ENCODE measurements around the gene ZBTB45. TPM values are rescaled to one million over a fixed set of nuclear protein-coding genes. Genes with fewer than 3 reads are reported as not detected.

ZBTB45 gene
- total RNA-seq, 4 donors from 2014 or later = 13.3 to 30.5 (median 18.4) TPM

DNA sequence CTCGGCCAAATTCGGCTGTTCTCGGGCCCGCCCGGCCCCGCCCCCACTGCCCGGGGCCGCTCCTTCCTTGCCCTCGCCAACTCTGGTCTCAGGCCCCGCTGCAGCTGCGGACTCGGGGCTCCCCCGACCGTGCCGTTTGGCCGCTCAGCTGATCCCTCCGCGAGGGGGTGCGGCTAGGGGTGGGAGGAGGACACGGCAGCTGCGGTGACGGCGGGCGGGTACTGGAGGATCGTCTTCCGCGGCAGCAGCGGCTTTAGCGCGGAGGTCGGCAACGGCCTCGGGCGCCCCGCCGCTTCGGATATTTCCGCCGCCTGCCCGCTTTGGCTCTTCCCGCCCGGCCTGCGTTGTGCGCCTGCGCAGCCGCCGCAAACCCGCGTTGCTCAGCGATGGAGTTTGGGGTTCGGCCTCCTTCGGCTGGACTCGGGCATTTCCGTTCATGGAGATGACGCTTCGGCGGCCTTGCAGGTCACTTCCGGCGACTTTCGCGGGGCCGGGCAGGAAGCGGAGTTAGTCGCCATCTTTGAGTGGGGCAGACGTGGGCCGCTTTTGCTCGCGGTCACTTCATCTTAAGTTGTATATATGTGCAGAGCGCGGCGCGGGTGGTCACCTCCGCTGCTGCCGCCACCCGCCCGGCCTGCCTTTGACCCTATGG lies 39.1 kb upstream of the ZBTB45 start:
- H3K4me3 ChIP-seq (ENCODE audit: low read depth, poor library complexity, severe bottlenecking) = peak overlapping the region; percentile 61
- TF ChIP-seq POLR2A (IDR thresholded peaks at IDR 0.05) = no peak
- TF ChIP-seq, protein P1, sequence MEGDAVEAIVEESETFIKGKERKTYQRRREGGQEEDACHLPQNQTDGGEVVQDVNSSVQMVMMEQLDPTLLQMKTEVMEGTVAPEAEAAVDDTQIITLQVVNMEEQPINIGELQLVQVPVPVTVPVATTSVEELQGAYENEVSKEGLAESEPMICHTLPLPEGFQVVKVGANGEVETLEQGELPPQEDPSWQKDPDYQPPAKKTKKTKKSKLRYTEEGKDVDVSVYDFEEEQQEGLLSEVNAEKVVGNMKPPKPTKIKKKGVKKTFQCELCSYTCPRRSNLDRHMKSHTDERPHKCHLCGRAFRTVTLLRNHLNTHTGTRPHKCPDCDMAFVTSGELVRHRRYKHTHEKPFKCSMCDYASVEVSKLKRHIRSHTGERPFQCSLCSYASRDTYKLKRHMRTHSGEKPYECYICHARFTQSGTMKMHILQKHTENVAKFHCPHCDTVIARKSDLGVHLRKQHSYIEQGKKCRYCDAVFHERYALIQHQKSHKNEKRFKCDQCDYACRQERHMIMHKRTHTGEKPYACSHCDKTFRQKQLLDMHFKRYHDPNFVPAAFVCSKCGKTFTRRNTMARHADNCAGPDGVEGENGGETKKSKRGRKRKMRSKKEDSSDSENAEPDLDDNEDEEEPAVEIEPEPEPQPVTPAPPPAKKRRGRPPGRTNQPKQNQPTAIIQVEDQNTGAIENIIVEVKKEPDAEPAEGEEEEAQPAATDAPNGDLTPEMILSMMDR (IDR thresholded peaks at IDR 0.05) = no peak
- intact Hi-C loops (cut with DNase I; ENCODE audit: low total_unique reads) = no loop called here
- DNase-seq (ENCODE audit: low spot score in 2 of 2) = peak; percentile 99 to 100
- WGBS, 2 donors = 0% methylated on average over 21 to 61 of the region's 76 CpGs

DNA sequence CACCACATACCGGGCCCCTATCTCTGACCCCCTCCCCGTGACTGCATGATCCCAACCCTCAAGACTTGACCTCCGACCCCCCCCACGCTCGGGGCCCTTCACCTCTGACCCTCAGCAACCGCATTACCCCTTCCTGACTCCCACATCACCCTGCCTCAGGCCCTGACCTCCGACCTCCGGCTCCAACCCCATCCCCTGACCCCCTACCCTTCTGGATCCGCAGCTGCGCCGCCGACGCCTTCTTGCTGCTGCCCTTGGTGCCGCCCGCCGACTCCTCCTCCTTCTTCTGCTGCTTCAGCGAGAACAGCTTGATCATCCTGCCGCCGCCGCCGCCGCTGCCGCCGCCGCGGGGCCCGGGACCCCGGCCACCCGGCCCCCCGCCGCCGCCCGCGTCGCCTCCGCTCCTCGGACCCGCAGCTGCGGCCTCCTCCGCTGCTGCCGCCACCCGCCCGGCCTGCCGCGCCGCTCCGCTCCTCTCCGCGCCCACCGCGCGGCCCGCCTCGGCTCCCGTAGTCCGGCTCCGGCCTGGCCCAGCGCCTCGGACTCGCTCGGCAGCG lies 38.5 kb upstream of the ZBTB45 start, which contains the start of gene UBE2M:
UBE2M (minus strand) TSS at position 546 of the 557 bp plus-strand sequence; CDS start at position 316, 230 bp downstream.
- intact Hi-C loops (cut with DNase I; ENCODE audit: low total_unique reads) = no loop called here
- TF ChIP-seq, protein P1 (IDR thresholded peaks at IDR 0.05) = no peak
- TF ChIP-seq POLR2A (IDR thresholded peaks at IDR 0.05) = no peak
- DNase-seq (ENCODE audit: low spot score in 2 of 2) = peak in 1 of 2 donors; percentile 94
- WGBS, 2 donors = 1% methylated on average over 29 to 61 of the region's 62 CpGs
- peak within 1 kb of the TSS; percentile 82 for H3K4me3 ChIP-seq (ENCODE audit: low read depth, poor library complexity, severe bottlenecking)

DNA sequence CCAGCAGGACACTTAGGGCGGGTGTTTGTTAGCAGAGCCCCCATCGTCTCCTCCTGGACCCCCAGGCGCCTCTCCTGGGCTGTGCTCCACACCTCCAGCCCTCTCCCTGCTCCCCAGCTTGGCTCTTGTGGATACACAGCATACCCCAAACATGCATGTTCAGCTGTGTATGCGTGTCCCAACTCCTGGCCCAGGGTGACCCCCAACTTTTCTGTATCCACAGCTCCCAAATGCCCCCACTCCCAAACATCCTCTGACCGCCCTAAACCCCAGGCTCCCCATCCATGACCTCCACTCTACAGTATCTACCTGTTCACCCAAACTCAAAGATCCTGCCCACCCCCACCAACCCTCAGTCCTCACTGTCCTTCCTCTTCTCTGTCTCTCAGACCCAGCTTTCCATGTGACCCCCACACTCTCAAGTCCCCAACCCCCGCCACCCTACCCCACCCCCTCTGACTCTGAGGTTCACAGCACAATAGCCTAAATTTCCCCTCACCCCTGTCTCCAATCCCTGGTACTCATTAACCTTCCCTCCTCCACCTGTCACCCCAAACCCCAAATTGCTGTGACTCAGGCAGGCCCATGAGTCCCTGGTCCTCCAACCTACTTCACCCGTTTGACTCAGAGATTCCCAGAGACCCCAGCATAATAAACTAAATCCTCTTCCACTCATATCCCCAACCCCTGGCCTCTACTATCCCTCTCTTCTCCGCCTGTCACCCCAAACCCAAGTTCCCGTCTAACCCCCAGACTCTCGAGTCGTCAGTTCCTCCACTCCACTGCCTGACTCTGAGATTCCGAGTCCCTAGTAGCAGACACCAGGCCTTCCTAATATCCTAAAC lies 37.8 kb upstream of the ZBTB45 start:
- intact Hi-C loops (cut with DNase I; ENCODE audit: low total_unique reads) = no loop called here
- peak overlapping the region; percentile 82 for H3K4me3 ChIP-seq (ENCODE audit: low read depth, poor library complexity, severe bottlenecking)
- TF ChIP-seq, protein P1 (IDR thresholded peaks at IDR 0.05) = no peak
- no peak for TF ChIP-seq POLR2A (IDR thresholded peaks at IDR 0.05)
- 26 to 30% methylated on average over 12 of the region's 12 CpGs for WGBS, 2 donors
- peak in 1 of 2 donors; percentile 78 for DNase-seq (ENCODE audit: low spot score in 2 of 2)

DNA sequence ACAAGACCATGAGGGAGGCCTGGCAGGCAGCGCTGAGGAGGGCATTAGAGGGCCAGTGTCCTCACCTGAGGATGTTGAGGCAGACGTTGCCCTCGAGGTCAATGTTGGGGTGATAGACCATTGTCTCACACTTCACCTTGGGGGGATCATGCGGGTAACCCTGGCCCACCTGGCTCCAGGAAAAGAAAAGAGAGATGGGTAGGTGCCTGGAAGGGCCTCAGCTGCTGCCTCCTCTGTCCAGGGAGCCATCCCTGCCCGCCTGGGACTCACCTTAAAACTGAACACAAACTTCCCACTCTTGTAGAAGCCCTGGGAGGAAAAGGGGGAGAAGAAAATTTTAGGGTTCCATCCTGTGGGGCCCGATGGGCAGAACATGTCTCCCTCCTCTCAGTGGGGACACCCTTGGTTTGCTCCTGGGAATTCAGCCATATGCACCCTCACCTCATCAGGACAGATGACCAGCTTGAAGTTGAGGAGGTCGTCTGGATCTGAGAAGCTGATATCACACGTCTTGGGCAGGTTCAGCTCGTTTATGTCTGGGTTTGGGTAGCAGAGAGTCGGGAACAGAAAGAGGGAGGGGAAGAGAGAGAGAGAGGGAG lies 37.1 kb upstream of the ZBTB45 start:
- DNase-seq (ENCODE audit: low spot score in 2 of 2) = peak in 1 of 2 donors; percentile 78
- H3K4me3 ChIP-seq (ENCODE audit: low read depth, poor library complexity, severe bottlenecking) = no peak overlapping the region
- intact Hi-C loops (cut with DNase I; ENCODE audit: low total_unique reads) = no loop called here
- 52 to 53% methylated on average over 10 of the region's 10 CpGs for WGBS, 2 donors
- TF ChIP-seq, protein P1 (IDR thresholded peaks at IDR 0.05) = no peak
- TF ChIP-seq POLR2A (IDR thresholded peaks at IDR 0.05) = no peak

DNA sequence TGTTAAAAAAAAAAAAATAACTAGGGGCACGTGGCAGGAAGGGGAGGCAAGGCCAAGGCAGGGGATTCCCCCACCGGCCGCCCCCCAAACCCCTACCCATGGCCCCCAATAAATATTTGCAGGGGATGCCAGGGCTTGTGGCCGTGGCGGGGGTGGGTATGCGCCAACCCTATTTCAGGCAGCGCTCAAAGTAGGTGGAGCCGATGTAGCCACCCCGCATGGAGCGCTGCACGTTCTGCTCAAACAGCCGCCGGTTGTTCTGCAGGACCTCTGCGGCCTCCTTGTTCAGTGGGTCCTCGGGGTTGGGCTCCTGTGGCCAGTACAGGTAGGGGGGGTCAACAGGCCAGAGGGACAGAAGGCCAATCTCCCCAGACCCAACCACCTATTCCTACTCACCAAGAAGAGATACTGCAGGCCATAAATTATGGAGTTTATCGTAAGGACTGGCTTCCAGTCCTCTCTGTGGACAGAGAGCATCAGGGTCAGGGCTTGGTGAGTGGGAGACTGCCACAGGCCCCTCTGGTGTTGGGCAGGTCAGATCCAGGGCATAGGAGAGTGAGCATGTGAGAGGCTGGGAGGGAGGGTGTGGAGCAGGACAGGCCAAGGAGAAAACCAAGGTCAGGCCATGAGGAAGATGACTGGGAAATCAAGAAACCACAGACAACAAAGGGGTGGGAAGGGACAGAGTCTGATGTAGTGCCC lies 36.5 kb upstream of the ZBTB45 start:
- WGBS, 2 donors = 78 to 83% methylated on average over 16 of the region's 16 CpGs
- DNase-seq (ENCODE audit: low spot score in 2 of 2) = peak in 1 of 2 donors; percentile 86
- intact Hi-C loops (cut with DNase I; ENCODE audit: low total_unique reads) = no loop called here
- H3K4me3 ChIP-seq (ENCODE audit: low read depth, poor library complexity, severe bottlenecking) = no peak overlapping the region
- no peak for TF ChIP-seq POLR2A (IDR thresholded peaks at IDR 0.05)
- TF ChIP-seq, protein P1 (IDR thresholded peaks at IDR 0.05) = no peak

Measured in lower leg skin (tissue), 4 donors.